Endothelial cell of umbilical vein (primary cell): ENCODE results near the gene NBPF4. TPM values are rescaled to one million over a fixed set of nuclear protein-coding genes. Genes with fewer than 3 reads are reported as not detected.

Source experiments
- BruUV-seq: library from RNA; stranded (reverse); fragments of 400-500 nt; replicated peaks from 2 replicates; lab custom pipeline; 2021; lab: Mats Ljungman, UMichigan
- CTCF ChIA-PET: fragments of 300-600, 350-600 bp; sonication (Branson Sonifier 250); formaldehyde crosslinking; loops from one replicate; lab custom pipeline; 2021; ENCODE audit warnings: antibody characterized with exemption, inconsistent platforms; lab: Charles Lee
- POLR2A ChIA-PET: fragments of 300-600, 350-600 bp; sonication (Branson Sonifier 250); formaldehyde crosslinking; loops from one replicate; lab custom pipeline; 2021; ENCODE audit warnings: antibody characterized with exemption, inconsistent platforms; lab: Charles Lee
- DNase-seq: peaks from one replicate; pipeline ENCODE4 v3.0.0-alpha.2; 2011; ENCODE audit warnings: low read depth, low spot score
- FAIRE-seq: peaks from 2 replicates; lab custom pipeline; 2011; peaks lifted over from hg19 to GRCh38; lab: Jason Lieb, UNC
- H2AFZ ChIP-seq: 2 replicates; pipeline ENCODE4 v1.6.0; 2012; ENCODE audit warnings: low read depth, low read length, control low read depth, inconsistent platforms
- H3K27ac ChIP-seq: 2 replicates; pipeline ENCODE4 v1.5.1; 2011; ENCODE audit warnings: low read depth, mild to moderate bottlenecking, control low read depth, low read length, moderate library complexity; ENCODE audit not compliant: insufficient read depth
- H3K27me3 ChIP-seq, 2 experiments: 2 replicates each; pipeline versions ENCODE4 v1.6.0 to v1.6.1; 2011; ENCODE audit warnings: low read length in 2 of 2, mixed read lengths in 1 of 2; ENCODE audit not compliant: control insufficient read depth in 2 of 2, insufficient read depth in 2 of 2
- H3K36me3 ChIP-seq, 2 experiments: 2 replicates in 1 of 2; 3 replicates in 1 of 2; pipeline ENCODE4 v1.5.1; 2011; ENCODE audit warnings: low read length in 2 of 2, mild to moderate bottlenecking in 1 of 2, moderate library complexity in 1 of 2; ENCODE audit not compliant: control insufficient read depth in 2 of 2, insufficient read depth in 2 of 2; ENCODE audit errors: extremely low read depth in 1 of 2
- H3K4me1 ChIP-seq: 3 replicates; pipeline ENCODE4 v1.5.1; 2011; ENCODE audit warnings: mild to moderate bottlenecking, low read length; ENCODE audit not compliant: control insufficient read depth, insufficient read depth; ENCODE audit errors: extremely low read depth
- H3K4me2 ChIP-seq: 2 replicates; pipeline ENCODE4 v1.6.1; 2011; ENCODE audit warnings: low read length, control low read depth, mixed read lengths; ENCODE audit not compliant: insufficient read depth
- H3K4me3 ChIP-seq, 3 experiments: fragments of 200-600 bp in 1 of 3; sonication (generic), shearing (Covaris generic) in 1 of 3; replicated peaks in 1 of 3; 2 replicates each; pipeline ENCODE4 v1.5.1; 2011 to 2016; ENCODE audit warnings: control low read depth in 3 of 3, low read length in 3 of 3, mild to moderate bottlenecking in 2 of 3, inconsistent platforms in 1 of 3, low read depth in 1 of 3, moderate library complexity in 1 of 3; ENCODE audit not compliant: insufficient read depth in 1 of 3
- H3K79me2 ChIP-seq: 2 replicates; pipeline ENCODE4 v1.6.0; 2012; ENCODE audit warnings: low read length, inconsistent platforms; ENCODE audit not compliant: control insufficient read depth, insufficient read depth
- H3K9ac ChIP-seq: replicated peaks from 2 replicates; pipeline ENCODE3; 2011; ENCODE audit warnings: low read length, control low read depth; ENCODE audit not compliant: insufficient read depth; ENCODE audit errors: extremely low read depth
- H3K9me1 ChIP-seq: replicated peaks from 3 replicates; pipeline ENCODE4 v1.6.0; 2011; ENCODE audit warnings: mild to moderate bottlenecking, low read length; ENCODE audit not compliant: control insufficient read depth, insufficient read depth; ENCODE audit errors: extremely low read depth
- H3K9me3 ChIP-seq: replicated peaks from 2 replicates; pipeline ENCODE4 v1.5.1; 2012; ENCODE audit warnings: low read length, inconsistent platforms; ENCODE audit not compliant: control insufficient read depth, insufficient read depth
- H4K20me1 ChIP-seq: replicated peaks from 2 replicates; pipeline ENCODE3; 2011; ENCODE audit warnings: mild to moderate bottlenecking, low read length; ENCODE audit not compliant: control insufficient read depth, insufficient read depth; ENCODE audit errors: extremely low read depth
- CTCF ChIP-seq, 2 donors: IDR thresholded peaks; 1 replicate in 1 of 2; 2 replicates in 1 of 2; pipeline ENCODE4 v1.5.1; 2011; ENCODE audit warnings: low read length in 2 of 2, mild to moderate bottlenecking in 2 of 2, moderate library complexity in 2 of 2, control low read depth in 1 of 2, inconsistent platforms in 1 of 2, low read depth in 1 of 2; ENCODE audit not compliant: insufficient read depth in 1 of 2; ENCODE audit errors: extremely low read depth in 1 of 2
- EZH2 ChIP-seq: IDR thresholded peaks from 2 replicates; pipeline ENCODE4 v1.6.1; 2012; ENCODE audit warnings: borderline replicate concordance, low read depth, mild to moderate bottlenecking, moderate library complexity, low read length, inconsistent platforms; ENCODE audit not compliant: severe bottlenecking
- FOS ChIP-seq: IDR thresholded peaks from 2 replicates; pipeline ENCODE4 v1.6.1; 2011; ENCODE audit warnings: mild to moderate bottlenecking, low read length, moderate library complexity, borderline replicate concordance; ENCODE audit not compliant: insufficient read depth
- GATA2 ChIP-seq: IDR thresholded peaks from 2 replicates; pipeline ENCODE4 v1.7.0; 2011; ENCODE audit warnings: low read depth, mild to moderate bottlenecking, moderate library complexity, mixed read lengths, low read length; ENCODE audit not compliant: insufficient read length, insufficient read depth
- JUN ChIP-seq: IDR thresholded peaks from 2 replicates; pipeline ENCODE4 v1.6.1; 2011; ENCODE audit warnings: borderline replicate concordance, low read depth; ENCODE audit not compliant: insufficient read length, insufficient read depth
- MAX ChIP-seq: IDR thresholded peaks from 2 replicates; pipeline ENCODE4 v1.6.1; 2011; ENCODE audit not compliant: insufficient read depth, insufficient read length
- MYC ChIP-seq: IDR thresholded peaks from one replicate; pipeline ENCODE4 v1.6.1; 2011; ENCODE audit warnings: mild to moderate bottlenecking, low read depth, low read length
- POLR2A ChIP-seq: IDR thresholded peaks from 2 replicates; pipeline ENCODE4 v1.6.1; 2012; ENCODE audit warnings: low read depth, mild to moderate bottlenecking, control low read depth, low read length
- POLR2AphosphoS5 ChIP-seq: IDR thresholded peaks from 2 replicates; pipeline ENCODE4 v1.6.1; 2012; ENCODE audit warnings: low read depth, mild to moderate bottlenecking, control low read depth, low read length, moderate library complexity; ENCODE audit not compliant: insufficient read depth
- dilution Hi-C: fragments of 300-500 bp; cut with MboI; formaldehyde crosslinking; loops from one replicate; pipeline ENCODE4 v1.15.0; 2019; ENCODE audit warnings: low sequenced_read_pairs; ENCODE audit not compliant: extremely low pct_ligation_motif_present
- intact Hi-C: fragments of 100-400 bp; cut with micrococcal nuclease; formaldehyde crosslinking; loops from one replicate; pipeline ENCODE4 v1.10.0; 2022
- polyA plus RNA-seq, 4 experiments: library from polyadenylated mRNA; depleted of rRNA in 3 of 4; stranded (reverse) in 3 of 4; unstranded in 1 of 4; fragments of >200 nt; gene quantifications; 2 replicates each; pipeline versions ENCODE4 v1.2.1 to v1.2.3, GENCODE V29; 2011 to 2012; ENCODE audit warnings: missing spikeins in 1 of 4
- total RNA-seq: library from RNA; stranded (reverse); gene quantifications from 2 replicates; pipeline ENCODE4 v1.2.3, GENCODE V29; 2021

Gene NBPF4
- total and polyA plus RNA-seq, 2 donors (not counting 3 experiments of a cell fraction or from before 2014, with no cell fraction given): not detected

- POLR2A ChIA-PET: no interaction called here
- H3K9me1 ChIP-seq: no peaks in the 10 kb centered on the region
- CTCF ChIA-PET: no interaction called here
- no peak overlapping the region for H3K9ac ChIP-seq
- no peaks in the 10 kb centered on the region for H3K4me1 ChIP-seq
- dilution Hi-C loops (no loop called here), intact Hi-C loops (no loop called here)
- H3K36me3 ChIP-seq: peaks cover 4 to 15% of the 10 kb centered on the region in 2 experiments
- H3K9me3 ChIP-seq: no peaks in the 10 kb centered on the region
- FAIRE-seq: no peak
- no peak overlapping the region for H2AFZ ChIP-seq
- DNase-seq: no peak
- no TSS peak for BruUV-seq
- no peak for TF ChIP-seq GATA2
- no peak for TF ChIP-seq FOS
- no peak for TF ChIP-seq MAX
- peaks cover 5% of the 10 kb centered on the region for H4K20me1 ChIP-seq
- no peak overlapping the region for H3K4me3 ChIP-seq
- H3K27me3 ChIP-seq: no peaks in the 10 kb centered on the region
- peaks cover 90% of the 10 kb centered on the region for H3K79me2 ChIP-seq
- H3K4me2 ChIP-seq: no peak overlapping the region
- no peak overlapping the region for H3K27ac ChIP-seq
These were observed 53.0 kb downstream of the NBPF4 start for GRCh38 chr1:108190686-108191416.

- TF ChIP-seq POLR2A (no peak), JUN (no peak), EZH2 (no peak), CTCF (IDR thresholded peaks at IDR 0.05; ENCODE audit: extremely low read depth in 1 of 2, insufficient read depth in 1 of 2, low read depth in 1 of 2, low read length in 2 of 2) (no peak), FOS (no peak), MYC (no peak), GATA2 (no peak), MAX (no peak), POLR2AphosphoS5 (no peak)
- H3K27me3 ChIP-seq: no peaks in the 10 kb centered on the region
- no peak overlapping the region for H3K27ac ChIP-seq
- BruUV-seq: no TSS peak
- H3K36me3 ChIP-seq: peaks cover 4 to 12% of the 10 kb centered on the region in 2 experiments
- no peak overlapping the region for H2AFZ ChIP-seq
- intact Hi-C loops: no loop called here
- dilution Hi-C loops: no loop called here
- peaks cover 86% of the 10 kb centered on the region for H3K79me2 ChIP-seq
- H3K9me1 ChIP-seq: no peaks in the 10 kb centered on the region
- H4K20me1 ChIP-seq: peaks cover 4% of the 10 kb centered on the region
- ChIA-PET POLR2A (no interaction called here), CTCF (no interaction called here)
- H3K9ac ChIP-seq: no peak overlapping the region
- H3K4me2 ChIP-seq: no peak overlapping the region
- FAIRE-seq (no peak), DNase-seq (no peak)
- no peaks in the 10 kb centered on the region for H3K4me1 ChIP-seq
- H3K4me3 ChIP-seq: no peak overlapping the region
- no peaks in the 10 kb centered on the region for H3K9me3 ChIP-seq
These were observed 53.8 kb downstream of the NBPF4 start for GRCh38 chr1:108190001-108190634.
